ENCODE measurements around the gene FBP1.

DNA sequence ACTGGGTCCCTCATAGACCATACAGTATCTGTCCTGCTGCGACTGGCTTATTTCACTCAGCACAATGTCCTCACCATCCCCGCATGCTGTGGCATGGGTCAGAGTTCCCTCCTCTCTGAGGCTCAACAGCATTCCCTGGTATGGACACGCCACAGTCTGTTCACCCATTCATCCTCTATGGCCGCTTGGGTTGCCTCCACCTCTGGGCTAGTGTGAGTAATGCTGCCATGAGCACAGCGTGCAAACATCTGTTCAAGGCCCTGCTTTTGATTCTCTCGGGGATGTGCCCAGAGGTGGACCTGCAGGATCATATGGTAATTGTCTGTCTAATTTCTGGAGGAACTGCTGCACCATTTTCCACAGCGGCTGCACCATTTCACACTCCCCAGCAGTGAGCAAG, 40.2 kb downstream of the FBP1 start:
- TF ChIP-seq, protein P1, sequence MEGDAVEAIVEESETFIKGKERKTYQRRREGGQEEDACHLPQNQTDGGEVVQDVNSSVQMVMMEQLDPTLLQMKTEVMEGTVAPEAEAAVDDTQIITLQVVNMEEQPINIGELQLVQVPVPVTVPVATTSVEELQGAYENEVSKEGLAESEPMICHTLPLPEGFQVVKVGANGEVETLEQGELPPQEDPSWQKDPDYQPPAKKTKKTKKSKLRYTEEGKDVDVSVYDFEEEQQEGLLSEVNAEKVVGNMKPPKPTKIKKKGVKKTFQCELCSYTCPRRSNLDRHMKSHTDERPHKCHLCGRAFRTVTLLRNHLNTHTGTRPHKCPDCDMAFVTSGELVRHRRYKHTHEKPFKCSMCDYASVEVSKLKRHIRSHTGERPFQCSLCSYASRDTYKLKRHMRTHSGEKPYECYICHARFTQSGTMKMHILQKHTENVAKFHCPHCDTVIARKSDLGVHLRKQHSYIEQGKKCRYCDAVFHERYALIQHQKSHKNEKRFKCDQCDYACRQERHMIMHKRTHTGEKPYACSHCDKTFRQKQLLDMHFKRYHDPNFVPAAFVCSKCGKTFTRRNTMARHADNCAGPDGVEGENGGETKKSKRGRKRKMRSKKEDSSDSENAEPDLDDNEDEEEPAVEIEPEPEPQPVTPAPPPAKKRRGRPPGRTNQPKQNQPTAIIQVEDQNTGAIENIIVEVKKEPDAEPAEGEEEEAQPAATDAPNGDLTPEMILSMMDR (IDR thresholded peaks at IDR 0.05) = no peak
- TF ChIP-seq POLR2A (IDR thresholded peaks at IDR 0.05) (no peak), POLR2AphosphoS5 (IDR thresholded peaks at IDR 0.05) (no peak)
